Measurements from ENCODE around the gene GPR153. TPM values are rescaled to one million over a fixed set of nuclear protein-coding genes. Genes with fewer than 3 reads are reported as not detected.

GPR153 gene
- total and polyA plus RNA-seq, 5 donors from 2014 or later: 0.15 TPM; not detected in 4

- Histone ChIP-seq H3K4me1 (ENCODE audit: control insufficient read depth, insufficient read depth, low read length, poor library complexity, severe bottlenecking) (peaks cover 25% of the 10 kb centered on the region), H3K27me3 (ENCODE audit: control insufficient read depth, insufficient read depth, low read length) (peaks cover 21% of the 10 kb centered on the region), H3K36me3 (ENCODE audit: control insufficient read depth, insufficient read depth, low read length) (no peaks in the 10 kb centered on the region), H3K27ac (ENCODE audit: insufficient read depth, low read length, poor library complexity, severe bottlenecking) (no peak overlapping the region), H3K4me3 (ENCODE audit: low read depth, low read length) (no peak overlapping the region), H3K9me3 (ENCODE audit: control insufficient read depth in 2 of 2, low read length in 2 of 2) (no peaks in the 10 kb centered on the region)
- peak; percentile 65 to 79 (median 76) for DNase-seq
- peak; percentile 68 for ATAC-seq (ENCODE audit: low read depth in 2 of 2)
- Mint-ChIP-seq H3K4me1 (peaks cover 0 to 26% (median 15%) of the 10 kb centered on the region in 4 donors), H3K27me3 (peaks cover 62% of the 10 kb centered on the region), H3K27ac (no peak overlapping the region), H3K9me3 (peaks cover 0 to 2% (median 0%) of the 10 kb centered on the region in 7 donors), H3K4me3 (no peak overlapping the region), H3K36me3 (no peaks in the 10 kb centered on the region)
Measured at GRCh38 chr1:6245086-6245868, 15.6 kb downstream of the GPR153 start.

DNA sequence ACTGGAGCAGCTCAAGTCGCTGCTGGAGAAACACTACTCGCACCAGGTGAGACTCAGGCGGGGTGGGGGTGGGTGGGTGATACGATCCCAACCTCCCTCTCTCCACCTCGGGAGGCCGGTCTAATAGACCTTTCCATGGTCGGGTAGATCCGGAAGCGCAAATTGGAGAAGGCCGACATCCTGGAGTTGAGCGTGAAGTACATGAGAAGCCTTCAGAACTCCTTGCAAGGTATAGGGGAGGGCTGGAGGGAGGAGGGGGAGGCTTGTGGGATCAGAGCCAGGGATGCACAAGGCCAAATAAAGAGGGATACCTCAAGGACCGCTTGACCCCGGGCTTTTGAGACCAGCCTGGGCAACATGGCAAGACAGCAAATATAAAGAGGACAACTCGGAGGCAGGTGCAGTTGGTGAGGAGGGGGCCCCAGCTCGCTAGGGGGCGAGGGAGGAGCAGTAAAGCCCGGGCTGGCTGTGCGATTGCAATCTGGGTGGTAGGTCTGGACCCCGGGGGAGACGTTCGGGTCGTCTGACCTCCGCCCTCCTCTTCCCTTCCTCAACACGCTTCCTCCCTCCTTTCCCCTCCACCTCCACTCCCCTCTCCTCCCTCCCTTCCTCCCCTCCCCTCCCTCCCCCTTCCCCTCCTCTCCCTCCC lies 16.4 kb downstream of the GPR153 start:
- H3K4me3 Mint-ChIP-seq: peak overlapping the region in 2 of 4 donors; percentile 4 to 60
- Histone ChIP-seq H3K4me1 (ENCODE audit: control insufficient read depth, insufficient read depth, low read length, poor library complexity, severe bottlenecking) (peaks cover 25% of the 10 kb centered on the region), H3K27ac (ENCODE audit: insufficient read depth, low read length, poor library complexity, severe bottlenecking) (no peak overlapping the region), H3K36me3 (ENCODE audit: control insufficient read depth, insufficient read depth, low read length) (no peaks in the 10 kb centered on the region), H3K27me3 (ENCODE audit: control insufficient read depth, insufficient read depth, low read length) (peaks cover 24% of the 10 kb centered on the region), H3K9me3 (ENCODE audit: control insufficient read depth in 2 of 2, low read length in 2 of 2) (no peaks in the 10 kb centered on the region), H3K4me3 (ENCODE audit: low read depth, low read length) (no peak overlapping the region)
- H3K4me1 Mint-ChIP-seq: peaks cover 0 to 24% (median 16%) of the 10 kb centered on the region in 4 donors
- H3K27me3 Mint-ChIP-seq: peaks cover 66% of the 10 kb centered on the region
- H3K27ac Mint-ChIP-seq: no peak overlapping the region
- H3K9me3 Mint-ChIP-seq: peaks cover 0 to 2% (median 0%) of the 10 kb centered on the region in 7 donors
- DNase-seq: no peak
- no peak for ATAC-seq (ENCODE audit: low read depth in 2 of 2)
- no peaks in the 10 kb centered on the region for H3K36me3 Mint-ChIP-seq

GRCh38 chr1:6243993-6244392 lies 16.9 kb downstream of the GPR153 start, which contains the start of gene HES3:
Gene HES3, plus strand, starts transcription at chr1:6244179. Its CDS starts 187 bp downstream, at chr1:6244366.
- no peaks in the 10 kb centered on the region for H3K36me3 ChIP-seq (ENCODE audit: control insufficient read depth, insufficient read depth, low read length)
- Mint-ChIP-seq H3K27ac (no peak within 1 kb of the TSS), H3K4me1 (peaks cover 0 to 24% (median 16%) of the 10 kb centered on the region in 4 donors), H3K27me3 (peaks cover 71% of the 10 kb centered on the region), H3K9me3 (peaks cover 0 to 2% (median 0%) of the 10 kb centered on the region in 7 donors), H3K4me3 (peak within 1 kb of the TSS in 2 of 4 donors; percentile 60 to 78), H3K36me3 (no peaks in the 10 kb centered on the region)
- H3K27me3 ChIP-seq (ENCODE audit: control insufficient read depth, insufficient read depth, low read length): peaks cover 26% of the 10 kb centered on the region
- H3K9me3 ChIP-seq (ENCODE audit: control insufficient read depth in 2 of 2, low read length in 2 of 2): no peaks in the 10 kb centered on the region
- ATAC-seq (ENCODE audit: low read depth in 2 of 2): no peak
- H3K27ac ChIP-seq (ENCODE audit: insufficient read depth, low read length, poor library complexity, severe bottlenecking): no peak within 1 kb of the TSS
- H3K4me1 ChIP-seq (ENCODE audit: control insufficient read depth, insufficient read depth, low read length, poor library complexity, severe bottlenecking): peaks cover 22% of the 10 kb centered on the region
- H3K4me3 ChIP-seq (ENCODE audit: low read depth, low read length): no peak within 1 kb of the TSS
- DNase-seq: no peak

DNA sequence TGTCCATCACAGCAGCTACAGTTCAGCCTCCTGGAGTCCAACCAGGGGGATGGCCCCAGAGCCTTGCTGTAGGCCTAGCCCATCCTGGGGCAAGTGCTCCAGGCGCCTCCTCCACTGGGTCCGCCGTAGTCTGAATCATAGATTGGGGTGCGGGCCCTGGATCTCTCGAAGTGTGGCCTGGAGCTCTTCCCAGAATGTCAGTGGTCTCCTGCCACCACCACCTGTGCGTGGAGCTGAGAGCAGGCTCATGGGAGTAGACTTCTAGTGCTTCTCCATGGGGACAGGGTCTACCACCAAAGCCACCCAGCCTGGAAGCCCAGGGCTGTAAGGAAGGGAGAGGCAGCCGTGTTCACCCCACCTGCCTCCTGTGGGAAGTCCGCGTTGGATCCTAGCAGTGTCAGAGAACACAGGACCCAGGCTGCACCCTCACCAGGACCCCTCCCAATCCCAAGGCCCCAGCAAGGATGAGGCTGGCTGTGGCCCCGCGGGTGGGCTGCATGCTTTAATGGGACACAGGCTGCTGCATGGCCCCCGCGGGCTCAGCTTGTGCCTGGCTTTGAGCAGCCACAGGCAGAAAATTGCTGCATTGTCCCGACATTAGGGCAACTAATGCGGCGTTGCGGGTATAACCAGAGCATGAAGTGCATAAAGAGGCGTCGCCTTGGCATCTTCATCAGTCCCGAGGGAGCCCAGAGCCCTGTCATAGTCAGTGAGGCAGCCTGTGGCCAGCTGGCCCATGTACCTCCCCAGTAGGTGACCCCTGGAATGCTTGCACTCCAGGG lies 17.7 kb downstream of the GPR153 start:
- Histone ChIP-seq H3K4me3 (ENCODE audit: low read depth, low read length) (no peak overlapping the region), H3K27me3 (ENCODE audit: control insufficient read depth, insufficient read depth, low read length) (peaks cover 23% of the 10 kb centered on the region), H3K27ac (ENCODE audit: insufficient read depth, low read length, poor library complexity, severe bottlenecking) (no peak overlapping the region), H3K9me3 (ENCODE audit: control insufficient read depth in 2 of 2, low read length in 2 of 2) (no peaks in the 10 kb centered on the region), H3K4me1 (ENCODE audit: control insufficient read depth, insufficient read depth, low read length, poor library complexity, severe bottlenecking) (peaks cover 21% of the 10 kb centered on the region), H3K36me3 (ENCODE audit: control insufficient read depth, insufficient read depth, low read length) (no peaks in the 10 kb centered on the region)
- Mint-ChIP-seq H3K36me3 (no peaks in the 10 kb centered on the region), H3K4me3 (peak overlapping the region in 1 of 4 donors; percentile 78), H3K4me1 (peaks cover 0 to 24% (median 16%) of the 10 kb centered on the region in 4 donors), H3K27ac (no peak overlapping the region), H3K27me3 (peaks cover 69% of the 10 kb centered on the region), H3K9me3 (peaks cover 0 to 2% (median 0%) of the 10 kb centered on the region in 7 donors)
- DNase-seq (no peak), ATAC-seq (ENCODE audit: low read depth in 2 of 2) (no peak)

DNA sequence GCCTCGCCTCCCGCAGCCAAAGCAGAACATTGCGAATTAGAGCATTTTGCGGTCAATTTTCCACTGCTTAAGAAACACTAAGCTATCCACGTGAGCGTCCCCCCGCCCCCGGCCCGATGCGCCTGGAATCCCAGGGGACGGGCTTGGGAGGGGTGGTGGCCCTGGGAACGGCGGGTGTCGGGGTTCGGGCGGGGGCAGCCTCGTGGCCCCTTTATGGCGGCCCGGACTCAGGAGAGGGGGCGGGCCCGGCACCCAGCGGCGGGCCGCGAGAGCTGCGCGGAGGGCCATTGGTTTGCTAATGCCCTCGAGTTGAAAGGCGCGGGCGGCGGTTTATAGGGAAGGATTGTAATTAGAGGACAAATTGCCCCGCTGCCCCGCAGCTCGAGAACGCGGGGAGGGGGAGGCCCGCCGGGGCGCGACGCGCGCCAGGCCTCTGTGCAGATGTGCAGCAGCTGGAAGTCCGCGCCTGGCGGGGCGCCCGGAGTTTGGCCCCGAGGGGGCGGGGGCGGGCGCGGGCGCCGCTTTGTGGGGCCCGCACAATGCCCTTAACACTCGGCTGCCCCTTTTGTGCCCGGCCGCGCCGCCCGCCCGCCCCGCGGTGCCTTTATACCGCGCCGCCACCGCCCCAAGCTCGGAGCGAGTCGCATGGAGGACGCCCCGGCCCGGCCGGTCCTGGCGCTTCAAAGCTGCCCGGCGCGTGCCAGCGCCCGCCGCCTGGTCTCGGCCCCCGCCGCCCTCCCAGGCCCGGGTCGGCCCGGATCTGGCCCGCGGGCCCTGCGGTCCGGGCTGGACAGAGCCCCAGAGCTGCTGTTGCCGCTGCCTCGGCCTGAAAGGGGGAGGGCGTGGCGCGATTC lies 18.8 kb downstream of the GPR153 start:
- Mint-ChIP-seq H3K9me3 (peaks cover 0 to 2% (median 0%) of the 10 kb centered on the region in 7 donors), H3K4me1 (peaks cover 0 to 24% (median 15%) of the 10 kb centered on the region in 4 donors), H3K4me3 (no peak overlapping the region), H3K36me3 (no peaks in the 10 kb centered on the region), H3K27ac (no peak overlapping the region), H3K27me3 (peaks cover 57% of the 10 kb centered on the region)
- no peak for DNase-seq
- Histone ChIP-seq H3K36me3 (ENCODE audit: control insufficient read depth, insufficient read depth, low read length) (no peaks in the 10 kb centered on the region), H3K27me3 (ENCODE audit: control insufficient read depth, insufficient read depth, low read length) (peaks cover 15% of the 10 kb centered on the region), H3K4me3 (ENCODE audit: low read depth, low read length) (no peak overlapping the region), H3K27ac (ENCODE audit: insufficient read depth, low read length, poor library complexity, severe bottlenecking) (no peak overlapping the region), H3K4me1 (ENCODE audit: control insufficient read depth, insufficient read depth, low read length, poor library complexity, severe bottlenecking) (peaks cover 21% of the 10 kb centered on the region), H3K9me3 (ENCODE audit: control insufficient read depth in 2 of 2, low read length in 2 of 2) (no peaks in the 10 kb centered on the region)
- ATAC-seq (ENCODE audit: low read depth in 2 of 2): no peak

- H3K27ac ChIP-seq (ENCODE audit: insufficient read depth, low read length, poor library complexity, severe bottlenecking): no peak overlapping the region
- peak overlapping the region in 3 of 4 donors; percentile 38 to 90 (median 41) for H3K4me3 Mint-ChIP-seq
- H3K4me3 ChIP-seq (ENCODE audit: low read depth, low read length): no peak overlapping the region
- peaks cover 15% of the 10 kb centered on the region for H3K4me1 ChIP-seq (ENCODE audit: control insufficient read depth, insufficient read depth, low read length, poor library complexity, severe bottlenecking)
- H3K27me3 Mint-ChIP-seq: peaks cover 49% of the 10 kb centered on the region
- H3K27me3 ChIP-seq (ENCODE audit: control insufficient read depth, insufficient read depth, low read length): peaks cover 15% of the 10 kb centered on the region
- H3K9me3 Mint-ChIP-seq: peaks cover 0 to 2% (median 0%) of the 10 kb centered on the region in 7 donors
- no peaks in the 10 kb centered on the region for H3K36me3 ChIP-seq (ENCODE audit: control insufficient read depth, insufficient read depth, low read length)
- no peak for ATAC-seq (ENCODE audit: low read depth in 2 of 2)
- H3K9me3 ChIP-seq (ENCODE audit: control insufficient read depth in 2 of 2, low read length in 2 of 2): no peaks in the 10 kb centered on the region
- no peaks in the 10 kb centered on the region for H3K36me3 Mint-ChIP-seq
- H3K4me1 Mint-ChIP-seq: peaks cover 0 to 16% (median 9%) of the 10 kb centered on the region in 4 donors
- H3K27ac Mint-ChIP-seq: no peak overlapping the region
- DNase-seq: no peak
Measured at GRCh38 chr1:6241107-6241886, 19.6 kb downstream of the GPR153 start.

All from CD4-positive, CD25-positive, alpha-beta regulatory T cell (primary cell).